Measurements from ENCODE around the gene SLC38A7. TPM values are rescaled to one million over a fixed set of nuclear protein-coding genes. Genes with fewer than 3 reads are reported as not detected.

Gene SLC38A7, protein sequence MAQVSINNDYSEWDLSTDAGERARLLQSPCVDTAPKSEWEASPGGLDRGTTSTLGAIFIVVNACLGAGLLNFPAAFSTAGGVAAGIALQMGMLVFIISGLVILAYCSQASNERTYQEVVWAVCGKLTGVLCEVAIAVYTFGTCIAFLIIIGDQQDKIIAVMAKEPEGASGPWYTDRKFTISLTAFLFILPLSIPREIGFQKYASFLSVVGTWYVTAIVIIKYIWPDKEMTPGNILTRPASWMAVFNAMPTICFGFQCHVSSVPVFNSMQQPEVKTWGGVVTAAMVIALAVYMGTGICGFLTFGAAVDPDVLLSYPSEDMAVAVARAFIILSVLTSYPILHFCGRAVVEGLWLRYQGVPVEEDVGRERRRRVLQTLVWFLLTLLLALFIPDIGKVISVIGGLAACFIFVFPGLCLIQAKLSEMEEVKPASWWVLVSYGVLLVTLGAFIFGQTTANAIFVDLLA
- total RNA-seq (10 to 100 TPM; 16.5 to 21.3 (median 19.0) TPM), polyA plus RNA-seq (13.3 TPM)
- long read RNA-seq, donor 1, full-length matches to known transcripts = 39 of 58 reads
- long read RNA-seq, donor 1, partial matches to known transcripts = 8 of 58 reads
- long read RNA-seq, donor 1, other reads (novel, unspliced or antisense) = 11 of 58 reads
- long read RNA-seq, donor 2, full-length matches to known transcripts = 8 of 11 reads
- long read RNA-seq, donor 2, partial matches to known transcripts = 0 of 11 reads
- long read RNA-seq, donor 2, other reads (novel, unspliced or antisense) = 3 of 11 reads
- long read RNA-seq, donor 3, full-length matches to known transcripts = 93 of 123 reads
- long read RNA-seq, donor 3, partial matches to known transcripts = 9 of 123 reads
- long read RNA-seq, donor 3, other reads (novel, unspliced or antisense) = 21 of 123 reads
- long read RNA-seq, donor 4, full-length matches to known transcripts = 10 of 15 reads
- long read RNA-seq, donor 4, partial matches to known transcripts = 0 of 15 reads
- long read RNA-seq, donor 4, other reads (novel, unspliced or antisense) = 5 of 15 reads

GRCh38 chr16:58684354-58685083 is at the start of gene SLC38A7:
Gene SLC38A7 (minus strand): TSS chr16:58684770. CDS start chr16:58680126, 4,644 bp downstream.
- peaks cover 6% of the 10 kb centered on the region for H3K4me1 ChIP-seq (ENCODE audit: control insufficient read depth, insufficient read depth, low read length)
- intact Hi-C loops (cut with DNase I) = loop anchor here in 2 of 4 donors (5.0 to 10.0 kb wide), 2 partner anchors 50 to 73 kb away; partner anchors contain the start of gene GOT2 (in 1 of the 2)
- peak within 1 kb of the TSS; percentile 87 for H3K4me3 ChIP-seq (ENCODE audit: low read length)
- peak within 1 kb of the TSS; percentile 83 for H3K27ac ChIP-seq (ENCODE audit: low read length)
- peak; percentile 95 to 96 for ATAC-seq
- WGBS = 3% methylated on average over 41 of the region's 41 CpGs
- no peaks in the 10 kb centered on the region for H3K27me3 ChIP-seq (ENCODE audit: control insufficient read depth, insufficient read depth)
- H3K9me3 ChIP-seq (ENCODE audit: control insufficient read depth, low read length) = no peaks in the 10 kb centered on the region
- peak; percentile 91 to 96 (median 95) for DNase-seq

GRCh38 chr16:58733671-58734458 is 49.3 kb upstream of the SLC38A7 start, which contains the start of gene GOT2:
Gene GOT2 (minus strand): TSS chr16:58734316. CDS start chr16:58734228, 88 bp downstream.
- under 1% methylated on average over 68 of the region's 68 CpGs for WGBS
- peak; percentile 84 to 93 (median 92) for DNase-seq
- peak within 1 kb of the TSS; percentile 71 for H3K4me3 ChIP-seq (ENCODE audit: low read length)
- H3K4me1 ChIP-seq (ENCODE audit: control insufficient read depth, insufficient read depth, low read length) = no peaks in the 10 kb centered on the region
- intact Hi-C loops (cut with DNase I) = loop anchor here in 2 of 4 donors (10.0 kb wide), 2 partner anchors 49 to 59 kb away; partner anchors contain the start of gene SLC38A7 (in 1 of the 2)
- H3K27me3 ChIP-seq (ENCODE audit: control insufficient read depth, insufficient read depth) = no peaks in the 10 kb centered on the region
- no peaks in the 10 kb centered on the region for H3K9me3 ChIP-seq (ENCODE audit: control insufficient read depth, low read length)
- H3K27ac ChIP-seq (ENCODE audit: low read length) = peak within 1 kb of the TSS; percentile 86
- ATAC-seq = peak; percentile 97 to 98

DNA sequence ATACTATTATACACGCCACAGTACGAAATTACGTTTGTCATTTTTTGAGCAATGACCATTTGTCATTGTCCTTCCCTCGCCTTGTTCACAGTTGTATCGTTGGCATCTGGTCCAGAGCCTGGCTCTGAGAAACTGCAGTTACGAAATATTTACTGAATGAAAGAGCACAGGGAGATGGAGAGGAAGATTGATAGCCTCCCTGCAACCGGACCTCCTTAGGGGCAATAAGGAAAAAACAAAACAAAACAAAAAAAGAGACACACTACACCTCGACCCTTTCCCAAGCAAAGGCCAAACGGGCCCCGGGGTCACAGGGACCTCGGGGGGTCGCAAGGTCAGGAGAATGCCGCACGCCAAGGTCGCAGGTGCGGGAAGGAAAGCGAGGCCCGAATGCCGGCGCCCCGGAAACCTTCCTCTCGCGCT is 48.7 kb upstream of the SLC38A7 start:
- no peaks in the 10 kb centered on the region for H3K4me1 ChIP-seq (ENCODE audit: control insufficient read depth, insufficient read depth, low read length)
- H3K9me3 ChIP-seq (ENCODE audit: control insufficient read depth, low read length) = no peaks in the 10 kb centered on the region
- H3K4me3 ChIP-seq (ENCODE audit: low read length) = peak overlapping the region; percentile 71
- peak overlapping the region; percentile 86 for H3K27ac ChIP-seq (ENCODE audit: low read length)
- no peaks in the 10 kb centered on the region for H3K27me3 ChIP-seq (ENCODE audit: control insufficient read depth, insufficient read depth)
- DNase-seq (peak in 1 of 3 donors; percentile 27), ATAC-seq (peak; percentile 29 to 37)
- WGBS = 2% methylated on average over 23 of the region's 23 CpGs
- intact Hi-C loops (cut with DNase I) = loop anchor here in 2 of 4 donors (10.0 kb wide), 2 partner anchors 48 to 58 kb away; partner anchors contain the start of gene SLC38A7 (in 1 of the 2)

GRCh38 chr16:58732545-58733247 is 48.1 kb upstream of the SLC38A7 start:
- intact Hi-C loops (cut with DNase I) = loop anchor here in 2 of 4 donors (10.0 kb wide), 2 partner anchors 48 to 58 kb away; partner anchors contain the start of gene SLC38A7 (in 1 of the 2)
- DNase-seq (no peak), ATAC-seq (no peak)
- WGBS = 40% methylated on average over 9 of the region's 9 CpGs
- no peaks in the 10 kb centered on the region for H3K4me1 ChIP-seq (ENCODE audit: control insufficient read depth, insufficient read depth, low read length)
- H3K27me3 ChIP-seq (ENCODE audit: control insufficient read depth, insufficient read depth) = no peaks in the 10 kb centered on the region
- H3K9me3 ChIP-seq (ENCODE audit: control insufficient read depth, low read length) = no peaks in the 10 kb centered on the region
- peak overlapping the region; percentile 71 for H3K4me3 ChIP-seq (ENCODE audit: low read length)
- peak overlapping the region; percentile 86 for H3K27ac ChIP-seq (ENCODE audit: low read length)

GRCh38 chr16:58730724-58731370 is 46.3 kb upstream of the SLC38A7 start:
- DNase-seq = no peak
- Histone ChIP-seq H3K27me3 (ENCODE audit: control insufficient read depth, insufficient read depth) (no peaks in the 10 kb centered on the region), H3K4me1 (ENCODE audit: control insufficient read depth, insufficient read depth, low read length) (no peaks in the 10 kb centered on the region), H3K9me3 (ENCODE audit: control insufficient read depth, low read length) (no peaks in the 10 kb centered on the region), H3K4me3 (ENCODE audit: low read length) (no peak overlapping the region), H3K27ac (ENCODE audit: low read length) (no peak overlapping the region)
- no peak for ATAC-seq
- WGBS = 92% methylated on average over 11 of the region's 11 CpGs
- intact Hi-C loops (cut with DNase I) = loop anchor here in 2 of 4 donors (10.0 kb wide), 2 partner anchors 46 to 56 kb away; partner anchors contain the start of gene SLC38A7 (in 1 of the 2)

DNA sequence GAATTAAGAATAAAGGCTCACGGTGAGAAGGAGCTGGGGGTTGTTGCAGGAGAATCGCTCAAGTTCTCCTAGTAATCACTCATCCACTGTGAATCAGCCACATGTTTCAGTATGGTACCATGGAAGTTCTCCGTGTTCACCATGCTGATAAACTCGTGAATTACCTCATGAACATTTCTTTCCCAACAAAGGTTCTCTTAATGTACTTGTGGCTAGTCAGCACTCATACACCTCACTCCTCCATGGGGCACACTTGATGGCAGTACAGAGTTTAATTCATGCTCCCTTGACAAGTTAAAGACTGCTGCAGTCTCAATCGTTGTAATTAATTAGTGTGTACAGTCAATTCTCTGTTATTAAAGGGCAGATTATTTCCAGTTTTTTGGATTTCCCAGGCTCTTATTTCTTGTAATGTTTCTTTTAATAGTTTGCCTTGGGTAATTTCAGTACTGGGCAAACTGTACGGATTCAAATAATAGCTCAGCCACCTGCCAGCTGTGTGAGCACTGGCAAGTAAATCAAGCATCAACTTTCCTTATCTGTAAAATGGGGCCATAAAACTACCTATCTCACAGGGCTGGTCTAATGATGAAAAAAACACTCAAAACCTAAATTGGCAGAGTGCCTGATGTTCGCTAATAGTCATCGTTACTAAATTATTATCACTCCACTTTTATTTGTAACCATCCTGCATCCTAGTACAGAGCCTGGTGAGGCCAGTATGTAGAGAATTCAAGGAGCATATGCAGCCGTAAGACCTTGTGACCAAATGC is 43.4 kb upstream of the SLC38A7 start:
- DNase-seq = no peak
- Histone ChIP-seq H3K27me3 (ENCODE audit: control insufficient read depth, insufficient read depth) (no peaks in the 10 kb centered on the region), H3K27ac (ENCODE audit: low read length) (no peak overlapping the region), H3K9me3 (ENCODE audit: control insufficient read depth, low read length) (no peaks in the 10 kb centered on the region), H3K4me3 (ENCODE audit: low read length) (no peak overlapping the region), H3K4me1 (ENCODE audit: control insufficient read depth, insufficient read depth, low read length) (no peaks in the 10 kb centered on the region)
- WGBS = 82% methylated on average over 9 of the region's 9 CpGs
- intact Hi-C loops (cut with DNase I) = no loop called here
- ATAC-seq = no peak

- H3K27ac ChIP-seq (ENCODE audit: low read length) = no peak overlapping the region
- no peak overlapping the region for H3K4me3 ChIP-seq (ENCODE audit: low read length)
- H3K9me3 ChIP-seq (ENCODE audit: control insufficient read depth, low read length) = no peaks in the 10 kb centered on the region
- peak in 1 of 2 donors; percentile 13 for ATAC-seq
- no peak for DNase-seq
- intact Hi-C loops (cut with DNase I) = no loop called here
- 88% methylated on average over 9 of the region's 9 CpGs for WGBS
- H3K4me1 ChIP-seq (ENCODE audit: control insufficient read depth, insufficient read depth, low read length) = no peaks in the 10 kb centered on the region
- H3K27me3 ChIP-seq (ENCODE audit: control insufficient read depth, insufficient read depth) = no peaks in the 10 kb centered on the region
Observed at GRCh38 chr16:58727028-58727781, 42.6 kb upstream of the SLC38A7 start.

DNA sequence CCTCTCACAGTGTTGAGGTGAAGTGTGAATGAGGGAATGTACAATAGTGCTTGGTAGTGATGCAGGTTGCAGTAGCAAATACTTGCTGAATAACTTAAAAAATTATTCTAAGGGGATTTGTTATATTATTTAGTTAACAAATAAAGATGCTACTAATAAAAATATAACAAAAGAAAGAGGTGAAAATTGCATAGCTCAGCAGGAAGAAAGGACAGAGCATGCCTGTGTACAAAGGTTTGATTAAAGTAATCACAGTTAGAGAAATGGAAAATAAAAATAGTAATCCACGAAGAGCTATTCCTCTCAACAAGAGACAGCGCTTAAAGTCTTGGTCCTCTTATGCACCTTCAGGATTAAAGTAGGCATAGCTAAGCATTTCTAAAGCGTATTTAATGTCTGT is 38.5 kb upstream of the SLC38A7 start:
- WGBS = 63% methylated on average over 3 of the region's 3 CpGs
- no peak for DNase-seq
- no peak overlapping the region for H3K4me3 ChIP-seq (ENCODE audit: low read length)
- no peaks in the 10 kb centered on the region for H3K27me3 ChIP-seq (ENCODE audit: control insufficient read depth, insufficient read depth)
- intact Hi-C loops (cut with DNase I) = no loop called here
- no peak overlapping the region for H3K27ac ChIP-seq (ENCODE audit: low read length)
- no peaks in the 10 kb centered on the region for H3K4me1 ChIP-seq (ENCODE audit: control insufficient read depth, insufficient read depth, low read length)
- H3K9me3 ChIP-seq (ENCODE audit: control insufficient read depth, low read length) = no peaks in the 10 kb centered on the region
- ATAC-seq = no peak

Data from right cardiac atrium (tissue), 5 donors.